Lower leg skin (tissue), 4 donors: Measurements from ENCODE around the gene AMOTL1. TPM values are rescaled to one million over a fixed set of nuclear protein-coding genes. Genes with fewer than 3 reads are reported as not detected.

Experiments
- DNase-seq, 2 donors: peaks; one replicate each; pipeline ENCODE4 v3.0.0-alpha.2; 2019; ENCODE audit warnings: low spot score in 2 of 2
- H3K4me3 ChIP-seq: fragments of 200-600 bp; sonication (generic); 2 replicates; pipeline ENCODE4 v1.5.1; 2017; ENCODE audit warnings: mild to moderate bottlenecking, low read depth; ENCODE audit not compliant: poor library complexity, severe bottlenecking
- CTCF ChIP-seq, 3 donors: fragments of 450-650 bp; IDR thresholded peaks; one replicate each; pipeline ENCODE4 v1.5.1; 2016; ENCODE audit warnings: antibody characterized with exemption in 3 of 3, mild to moderate bottlenecking in 3 of 3, moderate library complexity in 2 of 3
- POLR2A ChIP-seq, 2 donors: fragments of 450-650 bp; IDR thresholded peaks; one replicate each; pipeline ENCODE4 v1.6.1; 2016 to 2017; ENCODE audit warnings: antibody characterized with exemption in 2 of 2, mild to moderate bottlenecking in 1 of 2, moderate library complexity in 1 of 2
- WGBS, 2 donors: methylation state at CpG; one replicate each; pipeline ENCODE4 v1.1.5; 2018; 5-methylcytosine and 5-hydroxymethylcytosine counted together
- intact Hi-C: fragments of 100-400 bp; cut with DNase I; formaldehyde crosslinking; loops from one replicate; pipeline ENCODE4 v1.15.0; 2023; ENCODE audit warnings: low total_unique reads
- total RNA-seq, 4 donors: library from RNA; depleted of rRNA; stranded (reverse); fragments of >200 nt; gene quantifications; one replicate each; pipeline ENCODE4 v1.1.0, GENCODE V29; 2016

AMOTL1 gene
- total RNA-seq, 4 donors from 2014 or later: 45.3 to 72.0 (median 64.8) TPM

GRCh38 chr11:94731880-94732601 is 36.1 kb upstream of the AMOTL1 start:
- no peak overlapping the region for H3K4me3 ChIP-seq
- WGBS, 2 donors: 45 to 47% methylated on average over 3 of the region's 3 CpGs
- no peak for DNase-seq
- intact Hi-C loops: no loop called here
- TF ChIP-seq CTCF (IDR thresholded peaks at IDR 0.05) (no peak), POLR2A (IDR thresholded peaks at IDR 0.05) (no peak)

GRCh38 chr11:94732617-94733281 is 35.4 kb upstream of the AMOTL1 start:
- no peak for DNase-seq
- intact Hi-C loops: no loop called here
- WGBS, 2 donors: 63 to 69% methylated on average over 7 of the region's 7 CpGs
- TF ChIP-seq CTCF (IDR thresholded peaks at IDR 0.05) (no peak), POLR2A (IDR thresholded peaks at IDR 0.05) (no peak)
- no peak overlapping the region for H3K4me3 ChIP-seq

GRCh38 chr11:94734563-94735275 is 33.4 kb upstream of the AMOTL1 start:
- no peak for DNase-seq
- H3K4me3 ChIP-seq: no peak overlapping the region
- intact Hi-C loops: no loop called here
- no peak for TF ChIP-seq CTCF (IDR thresholded peaks at IDR 0.05)
- TF ChIP-seq POLR2A (IDR thresholded peaks at IDR 0.05): no peak
- 76 to 99% methylated on average over 4 of the region's 4 CpGs for WGBS, 2 donors

GRCh38 chr11:94735907-94736306 is 32.2 kb upstream of the AMOTL1 start:
- intact Hi-C loops: no loop called here
- TF ChIP-seq CTCF (IDR thresholded peaks at IDR 0.05): no peak
- DNase-seq: no peak
- WGBS, 2 donors: 79 to 80% methylated on average over 4 of the region's 4 CpGs
- no peak overlapping the region for H3K4me3 ChIP-seq

- H3K4me3 ChIP-seq: no peak overlapping the region
- intact Hi-C loops: no loop called here
- TF ChIP-seq CTCF (IDR thresholded peaks at IDR 0.05): no peak
- TF ChIP-seq POLR2A (IDR thresholded peaks at IDR 0.05): no peak
- 38 to 49% methylated on average over 2 of the region's 2 CpGs for WGBS, 2 donors
- no peak for DNase-seq
Measured at GRCh38 chr11:94737171-94737611, 31.0 kb upstream of the AMOTL1 start.
